Mesenteric fat pad (tissue), 1 donor: ENCODE measurements around the gene CAMK2G. TPM values are rescaled to one million over a fixed set of nuclear protein-coding genes. Genes with fewer than 3 reads are reported as not detected.
"Not testable (repeated sequence)": the region's sequence is repeated elsewhere in the genome, so short reads cannot be mapped to it uniquely, and the experiment has no call there.

Experiments used
- DNase-seq: peaks from one replicate; pipeline ENCODE4 v3.0.0-alpha.2; 2020; ENCODE audit warnings: low spot score
- total RNA-seq: library from RNA; stranded (reverse); fragmentation: NEBNext Ultra II Directional; extraction: Animal tissue kit (Norgen Biotek cat#: 25700); gene quantifications from one replicate; pipeline ENCODE4 v1.2.1, GENCODE V29; 2021
- donor health status: DM: yes; HTN: yes; CAD: no.

CAMK2G gene
- total RNA-seq, 1 donor from 2014 or later, result 24.2 TPM

DNA sequence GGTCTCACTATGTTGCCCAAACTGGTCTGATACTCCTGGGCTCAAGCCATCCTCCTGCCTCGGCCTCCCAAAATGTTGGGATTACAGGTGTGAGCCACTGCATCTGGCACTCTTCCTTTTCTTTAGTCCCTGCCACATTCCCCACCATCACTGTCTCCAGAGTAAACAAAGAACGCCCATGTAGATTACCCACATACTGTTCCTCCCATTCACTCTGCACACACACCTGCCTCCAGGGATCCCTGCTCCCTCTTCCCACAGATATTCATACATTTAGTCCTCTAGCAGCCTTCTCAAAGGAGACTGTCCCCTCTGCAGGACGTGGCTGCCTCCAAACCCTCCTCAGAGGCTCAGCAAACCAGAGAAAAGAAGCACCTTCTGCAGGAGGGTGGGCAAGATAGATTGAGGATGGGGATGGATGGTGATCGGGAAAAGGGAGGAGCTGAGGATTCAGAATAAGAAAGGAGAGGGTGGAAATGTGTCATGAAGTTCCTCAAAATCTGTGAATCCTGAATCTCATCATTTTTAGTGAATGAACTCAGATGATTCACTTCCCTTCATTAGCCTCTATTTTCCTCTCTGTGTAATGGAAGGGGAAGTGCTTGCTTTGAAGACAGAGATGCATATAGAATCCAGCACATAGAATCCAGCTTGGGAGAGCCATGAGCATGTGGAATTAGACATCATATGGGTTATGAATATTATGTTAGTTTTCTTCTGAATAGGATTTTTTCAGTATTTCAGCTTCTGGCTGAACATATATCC, 31.1 kb upstream of the CAMK2G start:
- DNase-seq, result no peak

DNA sequence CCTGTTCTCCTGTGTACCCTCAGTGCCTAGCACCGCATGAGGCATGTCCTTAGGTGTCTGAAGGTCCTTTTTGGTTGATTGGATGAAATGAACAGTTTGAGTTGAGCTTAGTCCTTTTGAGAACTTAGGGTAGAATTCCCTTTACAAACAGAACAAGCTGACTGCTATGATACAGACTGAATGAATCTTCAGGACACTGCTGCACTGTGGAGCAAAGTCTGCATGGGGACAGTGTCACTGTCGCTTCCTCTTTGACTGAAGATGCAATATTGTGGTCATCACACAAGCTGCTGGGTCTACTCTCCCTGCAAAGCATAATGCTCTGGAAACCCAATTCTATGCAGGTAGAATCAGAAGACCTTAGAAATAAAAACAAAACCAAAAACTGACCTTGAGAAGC, 28.0 kb upstream of the CAMK2G start:
- no peak for DNase-seq

DNA sequence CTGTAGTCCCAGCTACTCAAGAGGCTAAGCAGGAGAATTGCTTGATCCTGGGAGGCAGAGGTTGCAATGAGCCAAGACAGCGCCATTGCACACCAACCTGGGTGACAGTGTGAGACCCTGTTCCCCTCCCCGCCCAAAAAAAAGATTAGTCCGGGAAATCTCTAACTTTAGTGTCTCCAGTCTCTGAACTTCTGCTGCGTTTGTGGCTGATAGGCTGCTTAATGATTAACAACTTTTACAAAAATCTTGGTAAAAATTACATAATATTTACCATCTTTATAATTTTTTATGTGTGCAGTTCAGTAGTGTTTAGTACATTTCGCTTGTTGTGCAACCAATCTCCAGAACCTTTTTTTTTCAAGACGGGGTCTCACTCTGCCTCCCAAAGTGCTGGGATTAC, 26.9 kb upstream of the CAMK2G start:
- no peak for DNase-seq

DNA sequence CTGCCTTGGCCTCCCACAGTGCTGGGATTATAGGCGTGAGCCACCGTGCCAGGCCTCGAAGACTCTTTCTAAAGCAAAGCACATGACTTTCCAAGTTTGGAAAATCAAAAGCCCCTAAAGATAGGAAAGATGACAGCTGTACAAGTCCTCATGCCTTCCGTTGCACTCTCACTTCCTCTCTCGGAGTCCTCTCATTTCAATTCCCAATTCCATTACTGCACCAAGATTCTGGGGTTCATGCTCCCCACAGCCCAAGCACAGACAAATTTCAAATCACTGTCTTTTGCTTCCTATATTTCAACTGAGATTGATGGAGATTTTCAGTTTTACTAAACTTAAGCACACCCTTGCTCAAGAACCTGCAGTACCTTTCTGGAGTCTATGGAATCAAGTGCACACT, 25.7 kb upstream of the CAMK2G start:
- DNase-seq, result no peak

DNA sequence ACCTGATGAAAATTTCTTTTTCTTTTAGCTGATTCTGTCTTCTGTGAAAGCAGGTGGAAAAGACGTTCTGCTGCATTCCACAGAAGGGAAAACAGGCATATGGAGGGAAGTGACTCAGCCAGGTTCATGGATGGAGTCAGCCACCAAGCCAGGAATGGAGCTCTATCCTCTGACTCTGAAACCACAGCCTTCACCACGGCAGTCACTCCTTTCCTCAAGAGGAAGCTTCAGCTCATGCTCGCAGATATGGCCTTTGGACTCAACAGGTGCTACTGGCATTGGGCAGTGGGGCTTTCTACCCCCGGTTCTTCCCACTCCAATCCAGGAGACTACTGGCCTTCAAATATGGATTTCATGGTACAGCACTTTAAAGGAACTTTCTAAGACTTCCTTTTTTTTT, 25.1 kb upstream of the CAMK2G start:
- no peak for DNase-seq

DNA sequence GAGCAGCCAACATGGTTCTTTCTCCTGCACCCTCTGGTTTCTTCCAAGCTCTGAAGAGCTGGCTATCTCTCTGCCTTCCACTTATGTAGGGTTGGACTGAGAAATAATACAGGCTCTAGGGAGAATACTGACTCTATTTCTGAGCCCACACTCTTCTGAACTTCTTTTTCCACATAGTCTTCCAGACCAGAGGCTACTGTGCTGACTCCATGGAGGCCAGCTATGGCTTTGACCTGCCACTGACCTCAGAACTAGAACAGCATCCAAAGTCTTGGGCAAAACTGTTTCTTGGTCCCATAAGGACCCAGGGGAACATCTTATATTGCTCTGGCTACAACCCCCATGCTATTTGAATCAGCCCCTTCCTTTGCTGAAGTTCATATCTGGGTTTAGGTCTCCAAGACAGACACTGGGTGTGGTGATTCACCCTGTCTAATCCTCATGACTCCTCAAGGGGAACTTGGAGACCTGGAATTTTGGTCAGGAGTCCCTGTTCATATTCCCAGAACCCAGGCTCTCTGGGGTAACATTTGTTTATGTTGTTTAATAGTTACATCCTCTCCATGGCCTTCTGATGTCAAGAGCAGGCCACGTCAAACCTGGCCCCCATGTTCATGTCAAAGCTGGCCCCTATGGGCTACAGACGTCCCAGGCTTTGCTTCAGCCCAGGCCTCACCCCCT, 24.5 kb upstream of the CAMK2G start:
- no peak for DNase-seq

DNA sequence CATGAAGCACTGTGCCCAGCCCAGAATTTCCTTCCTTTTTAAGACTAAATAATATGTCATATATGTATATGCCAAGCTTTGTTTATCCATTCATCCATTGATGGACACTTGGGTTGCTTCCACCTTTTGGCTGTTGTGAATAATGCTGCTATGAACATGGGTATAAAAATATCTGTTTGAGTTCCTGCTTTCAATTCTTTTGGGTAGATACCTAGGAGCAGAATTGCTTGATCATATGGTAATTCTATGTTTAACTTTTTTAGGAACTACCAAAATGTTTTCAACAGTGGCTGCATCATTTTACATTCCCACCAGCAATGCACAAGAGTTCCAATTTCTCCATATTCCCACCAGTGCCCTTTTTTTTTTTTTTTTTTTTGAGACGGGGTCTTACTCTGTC, 23.3 kb upstream of the CAMK2G start:
- DNase-seq, result no peak

DNA sequence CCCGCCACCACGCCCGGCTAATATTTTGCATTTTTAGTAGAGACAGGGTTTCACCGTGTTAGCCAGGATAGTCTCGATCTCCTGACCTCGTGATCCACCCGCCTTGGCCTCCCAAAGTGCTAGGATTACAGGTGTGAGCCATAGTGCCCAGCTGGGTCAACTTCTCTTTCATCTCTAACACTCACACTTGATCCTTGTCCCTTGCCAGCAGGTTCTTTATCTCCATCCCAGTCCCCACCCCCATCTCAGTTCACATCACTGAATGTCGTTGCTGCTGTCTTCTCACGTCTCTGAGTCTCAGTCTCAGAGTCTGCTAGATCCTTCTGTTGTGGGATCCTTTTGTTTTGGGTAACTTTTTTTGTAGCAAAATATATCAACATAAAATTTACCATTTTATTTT, 21.0 kb upstream of the CAMK2G start:
- DNase-seq, result not testable (repeated sequence)

DNA sequence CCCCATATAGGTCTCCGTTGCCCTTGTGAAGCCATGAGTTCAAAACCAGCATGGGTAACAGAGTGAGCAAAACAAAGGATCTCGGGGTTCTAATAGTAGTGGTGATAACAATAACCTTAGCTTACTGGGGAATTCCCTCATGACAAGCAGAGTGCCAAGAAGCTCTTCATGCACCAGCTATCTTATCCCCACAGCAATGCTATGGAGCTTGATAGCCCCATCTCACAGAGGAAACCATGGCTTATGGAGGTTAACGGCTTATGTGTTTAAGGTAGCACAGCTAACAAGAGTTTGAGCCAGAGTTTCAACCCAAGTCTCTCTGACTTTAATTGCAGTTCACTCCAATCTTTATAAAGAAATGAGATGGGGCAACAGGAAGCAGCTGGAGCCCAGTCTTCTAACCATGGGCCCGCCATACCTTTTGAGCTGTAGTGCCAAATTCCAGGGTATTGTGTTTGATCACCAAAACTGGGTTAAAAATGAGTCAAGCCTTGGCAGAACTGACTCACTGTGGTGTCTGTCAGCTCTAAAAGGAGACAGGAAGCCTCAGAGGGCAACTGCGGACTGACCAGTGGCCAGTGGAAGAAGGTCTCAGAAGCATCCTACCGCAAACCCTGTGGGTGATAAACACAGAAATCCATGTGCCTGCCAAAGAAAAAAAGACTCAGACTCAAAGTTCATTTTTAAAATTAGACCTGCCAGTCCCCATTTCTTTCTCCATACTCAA, 20.1 kb upstream of the CAMK2G start:
- DNase-seq, result no peak

DNA sequence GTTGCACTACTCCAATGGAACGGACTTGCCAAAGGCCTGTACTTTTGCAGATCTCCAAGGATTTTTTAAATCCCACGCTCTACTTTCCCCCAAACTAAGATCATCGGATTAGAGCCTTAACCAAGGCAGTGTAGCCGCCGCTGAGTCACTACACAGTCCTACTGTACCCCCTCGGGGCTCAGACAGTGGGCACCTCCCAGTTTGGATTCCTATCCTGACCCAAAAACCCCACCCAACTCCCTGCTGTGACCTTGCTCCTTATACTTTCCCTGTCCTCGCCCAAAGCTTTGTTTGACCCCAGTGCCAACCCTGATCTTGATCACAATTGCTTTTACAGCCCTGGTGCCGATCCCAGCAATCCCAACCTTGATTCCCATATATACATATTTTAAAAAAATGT, 19.1 kb upstream of the CAMK2G start:
- DNase-seq, result no peak

DNA sequence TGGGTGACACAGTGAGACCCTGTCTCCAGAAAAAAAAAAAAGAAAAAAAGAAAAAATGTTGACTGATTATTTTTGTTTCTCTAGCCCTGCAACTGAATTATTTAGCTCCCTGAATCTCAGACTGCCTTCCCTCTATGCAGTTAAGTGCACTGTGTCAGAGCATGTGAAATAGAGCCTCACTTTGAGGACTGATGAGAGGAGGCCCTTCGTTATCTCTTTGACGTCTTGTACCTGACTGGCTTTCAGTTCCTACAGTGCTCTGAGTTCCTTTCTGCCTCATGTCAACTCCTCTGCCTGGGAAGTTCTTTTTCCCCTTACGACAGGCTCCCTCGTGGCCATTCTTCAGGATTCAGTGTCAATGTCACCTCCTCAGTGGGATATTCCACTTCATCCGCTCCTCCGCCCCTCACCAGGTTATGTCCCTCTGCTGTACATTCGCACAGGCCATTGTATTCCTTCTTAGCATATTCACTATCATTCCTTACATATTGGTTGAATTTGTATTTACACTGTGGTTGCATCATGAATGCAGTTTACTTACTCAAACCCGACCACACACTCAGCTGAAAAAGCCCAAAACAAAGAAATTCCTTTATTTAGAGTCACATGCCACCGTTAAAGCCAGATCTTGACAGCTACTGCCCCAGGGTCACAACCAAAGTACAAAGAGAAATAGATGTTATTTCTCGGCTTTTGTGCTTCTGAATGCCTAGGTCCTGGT, 18.1 kb upstream of the CAMK2G start:
- DNase-seq, result no peak

DNA sequence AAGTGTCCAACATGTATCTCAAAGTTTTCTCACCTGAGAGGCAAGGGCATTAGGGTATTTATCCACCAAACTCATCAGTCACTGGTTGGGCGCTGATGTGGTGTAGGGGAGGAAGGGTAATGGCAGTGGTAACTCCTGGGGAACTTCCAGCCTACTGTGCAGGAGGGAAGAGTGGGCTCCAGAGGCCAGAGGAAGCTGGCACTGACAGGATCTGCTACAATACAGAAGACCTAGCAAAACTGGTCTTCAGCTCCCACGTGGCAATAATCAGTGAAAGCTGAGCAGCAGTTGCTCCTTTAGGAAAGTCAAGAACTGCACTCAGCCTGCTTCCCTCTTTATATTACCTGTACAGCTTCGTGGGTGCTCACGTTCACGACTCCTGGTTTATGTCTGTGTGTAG, 17.2 kb upstream of the CAMK2G start:
- no peak for DNase-seq

DNA sequence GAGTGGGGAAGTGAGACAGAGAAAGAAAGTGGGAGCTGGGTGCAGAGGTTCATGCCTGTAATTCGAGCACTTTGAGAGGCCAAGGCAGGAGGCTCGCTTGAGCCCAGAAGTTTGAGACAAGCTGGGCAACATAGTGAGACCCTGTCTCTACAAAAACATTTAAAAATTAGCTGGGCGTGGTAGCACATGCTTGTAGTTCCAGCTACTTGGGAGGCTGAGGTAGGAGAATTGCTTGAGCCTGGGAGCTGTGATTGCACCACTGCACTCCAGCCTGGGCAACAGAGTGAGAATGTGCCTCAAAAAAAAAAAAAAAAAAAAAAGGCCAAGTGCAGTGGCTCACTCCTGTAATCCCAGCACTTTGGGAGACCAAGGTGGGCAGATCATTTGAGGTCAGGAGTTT, 16.5 kb upstream of the CAMK2G start:
- DNase-seq, result not testable (repeated sequence)

DNA sequence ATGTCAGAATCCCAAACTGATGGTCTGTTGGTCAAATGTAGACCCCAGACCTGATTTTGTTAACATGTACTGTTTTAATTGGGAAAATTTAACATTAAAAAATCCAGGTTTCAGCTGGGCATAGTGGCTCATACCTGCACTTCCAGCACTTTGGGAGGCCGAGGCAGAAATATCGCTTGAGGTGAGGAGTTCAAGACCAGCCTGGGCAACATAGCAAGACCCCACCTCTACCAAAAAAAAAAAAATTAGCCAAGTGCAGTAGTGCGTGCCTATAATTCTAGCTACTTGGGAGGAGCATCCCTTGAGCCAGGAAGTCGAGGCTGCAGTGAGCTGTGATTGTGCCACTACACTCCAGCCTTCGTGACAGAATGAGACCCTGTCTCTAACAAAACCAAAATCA, 15.9 kb upstream of the CAMK2G start:
- no peak for DNase-seq

DNA sequence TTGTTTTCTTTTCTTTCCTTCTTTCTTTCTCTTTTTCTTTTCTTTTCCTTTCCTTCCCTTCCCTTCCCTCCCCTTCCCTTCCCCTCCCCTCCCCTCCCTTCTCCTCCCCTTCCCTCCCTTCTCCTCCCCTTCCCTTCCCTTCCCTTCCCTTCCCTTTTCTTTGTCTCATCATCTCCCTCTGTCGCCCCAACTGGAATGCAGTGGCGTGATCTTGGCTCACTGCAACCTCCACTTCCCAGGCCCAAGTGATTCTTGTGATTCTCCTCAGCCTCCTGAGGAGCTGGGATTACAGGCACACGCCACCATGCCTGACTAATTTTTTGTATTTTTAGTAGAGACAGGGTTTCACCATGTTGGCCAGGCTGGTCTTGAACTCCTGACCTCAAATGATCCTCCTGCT, 15.1 kb upstream of the CAMK2G start:
- not testable (repeated sequence) for DNase-seq

DNA sequence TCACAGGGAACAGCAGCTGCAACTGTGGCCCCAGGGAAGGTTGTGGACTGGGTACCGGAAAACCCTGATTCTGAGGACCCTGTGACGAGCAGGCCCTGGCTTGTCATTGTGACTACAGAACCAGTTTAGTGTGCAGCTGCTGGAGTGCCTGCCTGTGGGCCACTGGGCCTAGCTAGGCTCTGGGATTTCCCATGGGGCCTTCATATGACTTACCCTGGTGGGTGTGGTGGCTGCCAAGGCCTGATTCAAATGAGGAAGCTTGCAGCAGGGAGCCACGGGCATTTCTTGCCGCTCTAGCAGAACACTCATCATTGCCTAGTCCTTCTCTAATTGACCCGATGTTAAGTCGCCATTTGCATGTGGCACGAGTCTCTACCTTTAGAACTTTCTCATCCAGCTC, 14.7 kb upstream of the CAMK2G start:
- DNase-seq, result no peak

DNA sequence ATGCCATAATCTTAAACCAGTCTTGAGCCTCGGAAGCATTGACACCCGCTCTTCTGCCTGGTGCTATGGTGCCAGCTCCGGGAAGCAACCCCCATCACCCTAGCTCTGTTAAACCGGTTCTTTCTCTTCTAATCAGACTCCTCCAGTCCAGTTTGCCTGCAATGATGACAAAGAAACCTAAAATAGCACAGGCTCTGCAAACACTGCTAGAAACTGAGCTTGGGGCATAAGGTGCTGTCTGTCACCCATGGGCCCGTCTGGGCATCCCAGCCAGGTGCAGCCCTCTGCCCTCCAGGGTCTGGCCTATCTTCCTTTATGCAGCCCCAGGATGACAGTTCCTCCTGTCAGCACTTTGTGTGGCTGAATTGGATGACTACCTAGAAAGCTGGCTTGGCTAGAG, 14.2 kb upstream of the CAMK2G start:
- DNase-seq, result no peak

DNA sequence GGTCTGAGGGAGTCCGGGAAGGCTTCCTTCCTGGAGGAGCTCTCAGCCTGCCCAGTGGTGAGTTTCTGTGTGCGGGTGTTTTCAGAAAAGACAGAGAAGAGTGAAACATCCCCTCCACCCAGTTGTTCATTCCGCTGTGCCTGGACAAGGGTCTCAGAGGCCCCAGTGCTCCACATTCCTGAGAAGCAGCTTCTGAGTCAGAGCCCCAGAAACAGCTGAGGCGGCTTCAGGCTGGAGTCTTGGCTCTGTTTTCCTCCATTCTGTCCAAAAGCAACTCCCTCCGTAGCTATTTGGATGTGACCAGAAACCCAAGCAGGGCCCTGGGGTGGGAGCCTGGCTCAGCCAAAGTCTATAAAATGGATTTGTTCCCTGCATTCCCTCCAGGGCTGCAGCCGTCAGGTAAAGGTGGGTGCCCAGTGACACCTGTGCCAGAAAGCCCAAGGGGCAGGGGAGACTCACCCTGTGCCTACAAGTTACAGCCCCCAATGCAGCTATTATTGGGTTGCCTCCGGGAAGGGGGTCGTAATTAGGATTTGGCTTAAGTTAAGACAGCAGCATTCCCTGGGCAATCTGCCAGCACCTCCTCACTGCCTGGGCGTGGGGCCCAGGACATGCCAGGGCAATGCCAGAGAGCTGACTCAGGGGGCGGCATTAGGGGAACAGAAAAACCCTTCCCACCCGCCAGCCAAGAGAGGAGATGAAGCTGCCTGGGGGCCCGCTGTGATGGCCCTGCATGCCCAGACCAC, 13.1 kb upstream of the CAMK2G start:
- no peak for DNase-seq

DNA sequence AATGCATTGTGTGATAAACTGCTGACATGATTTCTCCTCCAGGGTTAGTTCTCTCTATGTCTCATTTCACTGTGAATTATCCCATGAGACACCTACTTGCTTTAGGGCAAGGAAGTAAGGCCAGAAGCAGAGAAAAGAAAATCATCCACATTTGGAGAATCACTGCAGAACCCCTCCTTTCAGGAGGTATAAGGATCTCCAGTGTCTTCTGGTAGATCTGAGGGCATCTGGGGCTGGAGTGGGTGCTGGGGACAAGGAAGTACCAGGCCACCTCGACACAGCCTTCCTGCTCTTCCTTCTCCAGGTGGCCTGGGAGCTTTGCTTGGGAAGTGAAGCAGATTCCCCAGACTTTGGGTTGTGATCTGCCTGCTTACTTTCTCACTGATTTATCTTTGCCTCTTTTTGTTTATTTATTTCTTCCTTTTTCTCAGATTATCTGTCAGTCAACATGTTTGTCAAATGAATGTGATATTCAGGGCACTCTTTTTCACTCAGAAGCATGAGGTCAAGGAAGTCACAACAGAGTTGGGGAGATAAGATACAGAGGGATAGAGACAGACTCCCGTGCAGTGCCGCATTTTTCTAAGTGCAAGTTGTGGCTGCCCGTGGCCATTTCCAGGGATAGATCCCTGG, 12.4 kb upstream of the CAMK2G start:
- DNase-seq, result no peak

DNA sequence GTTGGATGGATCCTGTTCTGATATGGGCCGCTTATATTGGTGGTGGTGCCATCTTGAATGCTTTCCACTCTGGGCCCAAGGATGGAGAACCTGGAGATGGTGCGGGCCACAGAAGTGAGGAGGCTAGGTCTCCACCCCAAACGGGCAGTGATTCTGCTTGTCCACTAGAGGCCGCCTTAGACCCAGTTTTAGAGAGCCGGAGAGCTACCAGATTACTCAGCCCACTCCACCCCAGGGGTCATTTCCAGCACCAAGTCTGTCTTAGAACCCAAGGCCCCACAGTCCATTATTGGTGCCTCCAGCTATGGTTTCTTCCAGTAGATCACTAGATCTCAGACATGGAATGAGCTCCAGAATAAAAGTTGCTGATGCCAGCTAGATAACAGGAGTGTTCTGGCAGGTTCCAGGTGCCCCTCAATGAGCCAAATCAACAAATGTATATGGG, 11.8 kb upstream of the CAMK2G start:
- DNase-seq, result no peak
